ENCODE data around the gene RAP1GDS1. TPM values are rescaled to one million over a fixed set of nuclear protein-coding genes. Genes with fewer than 3 reads are reported as not detected.

The RAP1GDS1 gene
- total RNA-seq, 1 experiment from 2014 or later: 31.1 TPM

- ATAC-seq (no peak), DNase-seq (no peak)
- Histone ChIP-seq H3F3A (ENCODE audit: low read length, unreplicated experiment) (no peaks in the 10 kb centered on the region), H3K4me3 (ENCODE audit: low read length) (no peak overlapping the region), H4K20me1 (ENCODE audit: low read length) (no peaks in the 10 kb centered on the region), H2AFZ (ENCODE audit: low read length) (no peak overlapping the region), H3K36me3 (ENCODE audit: low read depth, low read length) (no peaks in the 10 kb centered on the region), H3K9ac (ENCODE audit: low read length) (no peak overlapping the region), H3K4me1 (ENCODE audit: insufficient read depth, low read length) (peaks cover 8% of the 10 kb centered on the region), H3K9me2 (replicated peaks; ENCODE audit: low read length) (no peaks in the 10 kb centered on the region), H3K27me3 (ENCODE audit: low read length) (no peaks in the 10 kb centered on the region), H3K4me2 (ENCODE audit: low read length) (no peak overlapping the region), H3K79me2 (ENCODE audit: low read length) (peaks cover 47% of the 10 kb centered on the region), H3K27ac (ENCODE audit: low read length) (no peak overlapping the region), H3K9me3 (ENCODE audit: low read length) (no peaks in the 10 kb centered on the region)
- TF ChIP-seq EZH2 (IDR thresholded peaks at IDR 0.05; ENCODE audit: low read length, unreplicated experiment) (no peak), EZH2phosphoT487 (IDR thresholded peaks at IDR 0.05; ENCODE audit: borderline replicate concordance, low read length) (no peak), CTCF (conservative IDR thresholded peaks at IDR 0.05; ENCODE audit: low read depth, low read length) (no peak)
- ChIA-PET CTCF (no interaction called here), POLR2A (ENCODE audit: unreplicated experiment) (interaction anchor here (0.7 kb wide), 1 partner anchor 75 kb away, joined by 4 read pairs; no protein-coding TSS in a partner anchor)
- intact Hi-C loops (cut with micrococcal nuclease): no loop called here
- BruUV-seq (replicated peaks): no TSS peak
These were observed 28.2 kb downstream of the RAP1GDS1 start for GRCh38 chr4:98289375-98289774.

GRCh38 chr4:98290511-98290910, 29.3 kb downstream of the RAP1GDS1 start:
- peaks cover 36% of the 10 kb centered on the region for H3K79me2 ChIP-seq (ENCODE audit: low read length)
- no peak overlapping the region for H3K9ac ChIP-seq (ENCODE audit: low read length)
- BruUV-seq (replicated peaks): no TSS peak
- no peaks in the 10 kb centered on the region for H3F3A ChIP-seq (ENCODE audit: low read length, unreplicated experiment)
- intact Hi-C loops (cut with micrococcal nuclease): no loop called here
- DNase-seq (no peak), ATAC-seq (no peak)
- no peaks in the 10 kb centered on the region for H3K4me1 ChIP-seq (ENCODE audit: insufficient read depth, low read length)
- no peak overlapping the region for H3K4me2 ChIP-seq (ENCODE audit: low read length)
- no peak for TF ChIP-seq CTCF (conservative IDR thresholded peaks at IDR 0.05; ENCODE audit: low read depth, low read length)
- no peak for TF ChIP-seq EZH2phosphoT487 (IDR thresholded peaks at IDR 0.05; ENCODE audit: borderline replicate concordance, low read length)
- TF ChIP-seq EZH2 (IDR thresholded peaks at IDR 0.05; ENCODE audit: low read length, unreplicated experiment): no peak
- H2AFZ ChIP-seq (ENCODE audit: low read length): no peak overlapping the region
- H3K4me3 ChIP-seq (ENCODE audit: low read length): no peak overlapping the region
- no peaks in the 10 kb centered on the region for H4K20me1 ChIP-seq (ENCODE audit: low read length)
- H3K27ac ChIP-seq (ENCODE audit: low read length): no peak overlapping the region
- ChIA-PET POLR2A (ENCODE audit: unreplicated experiment) (no interaction called here), CTCF (no interaction called here)
- no peaks in the 10 kb centered on the region for H3K9me3 ChIP-seq (ENCODE audit: low read length)
- H3K36me3 ChIP-seq (ENCODE audit: low read depth, low read length): no peaks in the 10 kb centered on the region
- H3K9me2 ChIP-seq (replicated peaks; ENCODE audit: low read length): no peaks in the 10 kb centered on the region
- no peaks in the 10 kb centered on the region for H3K27me3 ChIP-seq (ENCODE audit: low read length)

- Histone ChIP-seq H3K9me3 (ENCODE audit: low read length) (no peaks in the 10 kb centered on the region), H3K27ac (ENCODE audit: low read length) (no peak overlapping the region), H3K4me1 (ENCODE audit: insufficient read depth, low read length) (no peaks in the 10 kb centered on the region), H3K79me2 (ENCODE audit: low read length) (peaks cover 16% of the 10 kb centered on the region; the same call in 1 of the 2 replicates), H3K4me3 (ENCODE audit: low read length) (no peak overlapping the region), H2AFZ (ENCODE audit: low read length) (no peak overlapping the region), H3K36me3 (ENCODE audit: low read depth, low read length) (no peaks in the 10 kb centered on the region), H3K9me2 (replicated peaks; ENCODE audit: low read length) (no peaks in the 10 kb centered on the region), H3K4me2 (ENCODE audit: low read length) (no peak overlapping the region), H4K20me1 (ENCODE audit: low read length) (no peaks in the 10 kb centered on the region), H3K9ac (ENCODE audit: low read length) (no peak overlapping the region), H3K27me3 (ENCODE audit: low read length) (no peaks in the 10 kb centered on the region), H3F3A (ENCODE audit: low read length, unreplicated experiment) (no peaks in the 10 kb centered on the region)
- no TSS peak for BruUV-seq (replicated peaks)
- intact Hi-C loops (cut with micrococcal nuclease): no loop called here
- TF ChIP-seq EZH2phosphoT487 (IDR thresholded peaks at IDR 0.05; ENCODE audit: borderline replicate concordance, low read length) (no peak), EZH2 (IDR thresholded peaks at IDR 0.05; ENCODE audit: low read length, unreplicated experiment) (no peak), CTCF (conservative IDR thresholded peaks at IDR 0.05; ENCODE audit: low read depth, low read length) (no peak)
- ATAC-seq (no peak), DNase-seq (no peak)
- CTCF ChIA-PET: no interaction called here
- POLR2A ChIA-PET (ENCODE audit: unreplicated experiment): interaction anchor here (0.7 kb wide), 1 partner anchor 32 kb away, joined by 4 read pairs; the partner anchor contains the start of gene RAP1GDS1
These were observed 32.1 kb downstream of the RAP1GDS1 start for GRCh38 chr4:98293104-98293887.
